Retinal pigment epithelial cell (primary cell): Measurements from ENCODE around the gene FPGS.

Source experiments
- DNase-seq: peaks from one replicate; pipeline ENCODE4 v3.0.0-alpha.2; 2010; ENCODE audit warnings: low read depth
- H3K4me3 ChIP-seq: 2 replicates; pipeline ENCODE4 v1.5.1; 2011; ENCODE audit warnings: mild to moderate bottlenecking, low read length, control low read depth, moderate library complexity
- CTCF ChIP-seq: conservative IDR thresholded peaks from 2 replicates; pipeline ENCODE4 v1.5.1; 2011; ENCODE audit warnings: low read depth, low read length, control low read depth, inconsistent platforms

FPGS gene

GRCh38 chr9:127809540-127810377 lies 7.1 kb downstream of the FPGS start:
- no peak for TF ChIP-seq CTCF
- no peak for DNase-seq
- no peak overlapping the region for H3K4me3 ChIP-seq

- no peak overlapping the region for H3K4me3 ChIP-seq
- DNase-seq, result no peak
- no peak for TF ChIP-seq CTCF
Observed at GRCh38 chr9:127810378-127811187, 7.9 kb downstream of the FPGS start.

GRCh38 chr9:127812011-127812410 lies 9.3 kb downstream of the FPGS start:
- no peak overlapping the region for H3K4me3 ChIP-seq
- TF ChIP-seq CTCF, result no peak
- no peak for DNase-seq

GRCh38 chr9:127812936-127813675 lies 10.4 kb downstream of the FPGS start:
- H3K4me3 ChIP-seq, result no peak overlapping the region
- no peak for DNase-seq
- TF ChIP-seq CTCF, result no peak

GRCh38 chr9:127813686-127814226 lies 11.1 kb downstream of the FPGS start:
- TF ChIP-seq CTCF, result no peak
- DNase-seq, result no peak
- H3K4me3 ChIP-seq, result no peak overlapping the region

GRCh38 chr9:127814619-127815511 lies 12.2 kb downstream of the FPGS start:
- H3K4me3 ChIP-seq, result no peak overlapping the region
- TF ChIP-seq CTCF, result no peak
- DNase-seq, result no peak
